Fibroblast of the aortic adventitia (primary cell): ENCODE measurements around the gene SLC31A1. TPM values are rescaled to one million over a fixed set of nuclear protein-coding genes. Genes with fewer than 3 reads are reported as not detected.

Experiments used
- DNase-seq: peaks from one replicate; pipeline ENCODE4 v3.0.0-alpha.2; 2010; ENCODE audit warnings: low read depth
- H3K4me3 ChIP-seq: 2 replicates; pipeline ENCODE4 v1.5.1; 2011; ENCODE audit warnings: low read depth, mild to moderate bottlenecking, control low read depth, low read length, moderate library complexity
- total RNA-seq: library from RNA; depleted of rRNA; stranded (reverse); fragments of >200 nt; gene quantifications from 2 replicates; pipeline ENCODE4 v1.2.3, GENCODE V29; 2012; ENCODE audit warnings: low replicate concordance
- TF ChIP-seq, protein P1 (sequence below): IDR thresholded peaks from 2 replicates; pipeline ENCODE4 v1.5.1; 2011; ENCODE audit warnings: mild to moderate bottlenecking, low read length, control low read depth, inconsistent platforms; ENCODE audit not compliant: insufficient read depth

SLC31A1 gene
- total RNA-seq, 1 donor = 32.9 TPM

DNA sequence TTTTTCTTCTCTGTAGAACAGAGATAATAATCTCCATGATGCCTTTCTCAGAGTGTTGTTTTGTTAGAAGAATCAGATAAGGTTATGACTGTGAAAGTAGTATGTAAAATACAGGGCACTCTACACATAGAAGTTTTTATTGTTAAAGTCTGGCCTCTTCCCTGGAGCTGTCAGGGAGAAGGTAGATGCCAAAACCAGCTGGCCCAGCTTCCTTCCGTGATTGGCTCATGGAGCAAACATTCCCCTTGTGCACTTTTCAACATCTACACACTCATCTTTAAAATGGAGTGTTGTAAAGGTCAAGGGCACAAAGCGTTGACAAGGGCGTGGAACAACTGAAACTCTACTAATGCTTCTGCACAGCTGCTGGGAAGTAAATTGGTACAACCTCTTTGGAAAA lies 89.2 kb downstream of the SLC31A1 start:
- TF ChIP-seq, protein P1, sequence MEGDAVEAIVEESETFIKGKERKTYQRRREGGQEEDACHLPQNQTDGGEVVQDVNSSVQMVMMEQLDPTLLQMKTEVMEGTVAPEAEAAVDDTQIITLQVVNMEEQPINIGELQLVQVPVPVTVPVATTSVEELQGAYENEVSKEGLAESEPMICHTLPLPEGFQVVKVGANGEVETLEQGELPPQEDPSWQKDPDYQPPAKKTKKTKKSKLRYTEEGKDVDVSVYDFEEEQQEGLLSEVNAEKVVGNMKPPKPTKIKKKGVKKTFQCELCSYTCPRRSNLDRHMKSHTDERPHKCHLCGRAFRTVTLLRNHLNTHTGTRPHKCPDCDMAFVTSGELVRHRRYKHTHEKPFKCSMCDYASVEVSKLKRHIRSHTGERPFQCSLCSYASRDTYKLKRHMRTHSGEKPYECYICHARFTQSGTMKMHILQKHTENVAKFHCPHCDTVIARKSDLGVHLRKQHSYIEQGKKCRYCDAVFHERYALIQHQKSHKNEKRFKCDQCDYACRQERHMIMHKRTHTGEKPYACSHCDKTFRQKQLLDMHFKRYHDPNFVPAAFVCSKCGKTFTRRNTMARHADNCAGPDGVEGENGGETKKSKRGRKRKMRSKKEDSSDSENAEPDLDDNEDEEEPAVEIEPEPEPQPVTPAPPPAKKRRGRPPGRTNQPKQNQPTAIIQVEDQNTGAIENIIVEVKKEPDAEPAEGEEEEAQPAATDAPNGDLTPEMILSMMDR = no peak
- DNase-seq = peak; percentile 67
- no peak overlapping the region for H3K4me3 ChIP-seq

DNA sequence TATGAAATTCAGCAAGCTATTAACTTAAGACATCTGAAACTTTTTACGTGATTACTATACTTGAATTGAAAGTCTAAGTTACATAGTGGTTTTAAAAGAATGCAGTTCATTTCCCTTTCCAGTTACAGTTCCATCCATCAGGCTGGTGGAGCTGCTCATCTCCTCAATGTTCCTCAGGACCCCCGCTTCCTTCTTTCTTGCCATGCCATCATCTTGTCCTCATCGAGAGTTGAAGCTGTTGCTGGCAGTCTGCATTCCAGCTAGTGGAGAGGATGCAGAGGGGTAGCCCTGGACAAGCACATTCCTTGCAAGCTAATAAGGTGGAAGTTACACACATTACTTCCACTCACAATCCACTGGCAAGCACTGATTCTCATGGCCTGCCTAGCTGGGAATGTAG lies 90.6 kb downstream of the SLC31A1 start:
- TF ChIP-seq, protein P1 = no peak

DNA sequence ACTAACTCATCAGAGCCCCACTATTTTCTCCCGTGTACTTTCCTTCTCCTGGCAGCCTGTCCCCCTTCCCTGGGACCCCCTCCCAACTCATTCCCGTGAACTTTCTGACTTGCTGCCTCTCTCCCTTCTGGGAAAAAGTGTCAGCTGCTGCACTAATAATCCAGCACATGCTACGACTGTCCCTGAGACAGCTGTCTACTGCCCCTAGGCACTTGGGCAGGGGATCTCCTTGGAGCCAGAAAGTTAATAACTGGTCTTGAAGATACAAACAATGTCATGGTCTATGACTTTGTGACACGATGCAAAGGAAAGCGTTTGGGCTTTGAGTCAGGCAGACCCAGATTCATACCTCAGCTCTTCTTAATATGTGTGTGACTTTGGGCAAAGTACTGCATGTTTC lies 91.9 kb downstream of the SLC31A1 start:
- H3K4me3 ChIP-seq = no peak overlapping the region
- no peak for DNase-seq
- TF ChIP-seq, protein P1 = no peak

More for the DNA sequence above, 90.6 kb downstream of the SLC31A1 start:
- H3K4me3 ChIP-seq = no peak overlapping the region
- no peak for DNase-seq

Other genes with a start within 250 kb of the SLC31A1 start
- 4.3 and 4.4 TPM in 2 replicates for gene ZNF883, start 209.4 kb upstream of the SLC31A1 start, total RNA-seq
- gene ZFP37, start 164.8 kb upstream of the SLC31A1 start, total RNA-seq = 0.82 and 3.6 TPM in 2 replicates
- gene SLC31A2, start 70.5 kb upstream of the SLC31A1 start, total RNA-seq = 7.0 and 8.0 TPM in 2 replicates
- gene FKBP15, start 267 bp upstream of the SLC31A1 start, total RNA-seq = 10.5 and 27.7 TPM in 2 replicates
- gene CDC26, start 54.0 kb downstream of the SLC31A1 start, total RNA-seq = 57.1 and 124 TPM in 2 replicates
- 24.0 and 25.9 TPM in 2 replicates for gene PRPF4, start 54.1 kb downstream of the SLC31A1 start, total RNA-seq
- not detected in 2 replicates for gene RNF183, start 81.8 kb downstream of the SLC31A1 start, total RNA-seq
- 0.33 and 2.4 TPM in 2 replicates for gene WDR31, start 118.7 kb downstream of the SLC31A1 start, total RNA-seq
- gene BSPRY, start 128.0 kb downstream of the SLC31A1 start, total RNA-seq = not detected in 2 replicates
- gene HDHD3, start 155.4 kb downstream of the SLC31A1 start, total RNA-seq = 7.8 and 9.5 TPM in 2 replicates
- 17.0 and 37.9 TPM in 2 replicates for gene ALAD, start 179.7 kb downstream of the SLC31A1 start, total RNA-seq
- 15.5 and 49.7 TPM in 2 replicates for gene POLE3, start 189.1 kb downstream of the SLC31A1 start, total RNA-seq
- 0.63 and 1.7 TPM in 2 replicates for gene C9orf43, start 189.2 kb downstream of the SLC31A1 start, total RNA-seq
- 22.2 and 48.9 TPM in 2 replicates for gene RGS3, start 242.2 kb downstream of the SLC31A1 start, total RNA-seq